Suprapubic skin (tissue), 3 donors: Measurements from ENCODE around the gene ST3GAL5.

Experiments used
- CTCF ChIP-seq, 2 donors: fragments of 200-600 bp in 1 of 2; fragments of 450-650 bp in 1 of 2; sonication (generic) in 1 of 2; IDR thresholded peaks; one replicate each; pipeline ENCODE4 v1.5.1; 2016 to 2019; ENCODE audit warnings: antibody characterized with exemption in 2 of 2, mild to moderate bottlenecking in 1 of 2, moderate library complexity in 1 of 2
- EP300 ChIP-seq: sonication (generic); formaldehyde crosslinking; IDR thresholded peaks from one replicate; pipeline ENCODE4 v1.6.1; 2017; ENCODE audit warnings: antibody characterized with exemption

GRCh38 chr2:85813982-85814801 lies 74.6 kb downstream of the ST3GAL5 start:
- no peak for TF ChIP-seq EP300
- TF ChIP-seq CTCF (IDR thresholded peaks at IDR 0.05), result peak; percentile 90 to 95
